HG03575 (cell line): ENCODE measurements around the gene CCDC40.
"Not testable (repeated sequence)": the region's sequence is repeated elsewhere in the genome, so short reads cannot be mapped to it uniquely, and the experiment has no call there.

ENCODE experiments used
- ATAC-seq: cut with Tn5 transposase; IDR thresholded peaks from one replicate; pipeline ENCODE4 v1.9.1; 2021; ENCODE audit not compliant: unreplicated experiment, insufficient number of reproducible peaks, low FRiP score; ENCODE audit errors: extremely low read depth

CCDC40 gene

DNA sequence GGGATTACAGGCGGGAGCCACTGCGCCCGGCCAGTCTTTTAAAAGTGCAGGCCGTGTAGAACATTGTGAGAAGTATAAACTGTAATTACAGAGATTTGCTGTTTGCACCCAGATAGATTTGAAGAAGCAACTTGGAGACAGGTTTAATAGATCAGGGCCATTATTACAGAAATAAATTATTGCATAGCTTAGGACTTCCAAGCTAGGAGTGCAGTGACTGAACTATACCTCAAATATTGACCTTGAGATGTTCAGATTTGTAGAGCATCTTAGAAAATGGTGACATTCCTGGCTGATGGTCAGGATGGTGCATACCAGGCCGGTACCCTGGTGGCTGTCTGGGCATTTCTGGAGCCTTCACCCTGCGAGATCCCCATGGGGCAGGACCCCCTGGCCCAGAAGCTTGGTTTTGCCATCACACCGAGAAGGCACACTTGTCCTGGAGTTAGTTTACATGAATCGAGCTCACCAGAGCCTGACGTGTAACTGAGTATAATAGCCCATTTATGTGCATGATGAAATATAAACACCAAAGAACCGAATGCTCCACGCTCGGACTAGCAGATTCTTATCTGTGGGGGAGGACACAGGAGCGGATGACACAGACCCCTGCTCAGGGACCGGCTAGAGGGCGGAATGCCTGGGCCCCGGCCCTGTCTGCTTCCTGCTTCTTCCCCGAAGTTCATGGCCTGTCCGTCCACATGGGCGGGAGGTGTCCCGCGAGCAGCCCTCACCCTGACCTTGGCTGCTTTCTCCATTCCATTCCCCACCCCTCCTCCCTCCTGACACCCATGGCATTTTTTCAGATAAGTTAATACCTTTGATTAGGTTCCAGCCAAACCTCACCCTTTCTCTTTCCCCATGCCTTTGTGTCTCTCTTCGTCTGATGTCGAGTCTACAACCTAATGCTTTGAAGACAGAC lies 32.1 kb downstream of the CCDC40 start:
- no peak for ATAC-seq

DNA sequence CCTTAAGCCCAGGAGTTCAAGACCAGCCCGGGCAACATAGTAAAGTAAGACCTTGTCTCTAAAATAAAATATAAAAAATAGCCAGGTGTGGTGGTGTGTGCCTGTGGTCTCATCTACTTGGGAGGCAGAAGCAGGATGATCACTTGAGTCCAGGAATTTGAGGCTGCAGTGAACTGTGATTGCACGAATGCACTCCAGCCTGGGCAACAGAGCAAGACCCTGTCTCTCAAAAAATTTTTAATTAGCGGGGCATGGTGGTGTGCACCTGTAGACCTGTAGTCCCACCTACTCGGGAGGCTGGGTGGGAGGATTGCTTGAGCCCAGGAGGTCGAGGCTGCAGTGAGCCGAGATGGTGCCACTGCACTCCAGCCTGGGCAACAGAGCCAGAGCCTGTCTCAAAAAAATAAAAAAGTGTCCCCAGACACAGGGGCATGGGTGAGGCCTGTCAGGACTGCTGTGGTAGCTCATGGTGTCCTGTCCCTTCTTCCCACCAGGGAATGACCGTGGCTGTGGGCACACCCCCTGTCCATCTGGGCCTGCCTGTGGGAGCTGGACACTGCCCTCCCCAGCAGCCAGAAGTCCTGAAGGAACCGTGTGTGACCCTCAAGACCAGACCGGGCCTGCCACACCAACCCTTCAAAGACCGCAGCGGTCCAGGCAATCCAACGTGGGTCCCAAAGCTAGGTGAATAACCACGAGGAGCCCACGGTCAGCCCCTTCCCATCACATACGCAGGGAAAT lies 34.1 kb downstream of the CCDC40 start:
- no peak for ATAC-seq

DNA sequence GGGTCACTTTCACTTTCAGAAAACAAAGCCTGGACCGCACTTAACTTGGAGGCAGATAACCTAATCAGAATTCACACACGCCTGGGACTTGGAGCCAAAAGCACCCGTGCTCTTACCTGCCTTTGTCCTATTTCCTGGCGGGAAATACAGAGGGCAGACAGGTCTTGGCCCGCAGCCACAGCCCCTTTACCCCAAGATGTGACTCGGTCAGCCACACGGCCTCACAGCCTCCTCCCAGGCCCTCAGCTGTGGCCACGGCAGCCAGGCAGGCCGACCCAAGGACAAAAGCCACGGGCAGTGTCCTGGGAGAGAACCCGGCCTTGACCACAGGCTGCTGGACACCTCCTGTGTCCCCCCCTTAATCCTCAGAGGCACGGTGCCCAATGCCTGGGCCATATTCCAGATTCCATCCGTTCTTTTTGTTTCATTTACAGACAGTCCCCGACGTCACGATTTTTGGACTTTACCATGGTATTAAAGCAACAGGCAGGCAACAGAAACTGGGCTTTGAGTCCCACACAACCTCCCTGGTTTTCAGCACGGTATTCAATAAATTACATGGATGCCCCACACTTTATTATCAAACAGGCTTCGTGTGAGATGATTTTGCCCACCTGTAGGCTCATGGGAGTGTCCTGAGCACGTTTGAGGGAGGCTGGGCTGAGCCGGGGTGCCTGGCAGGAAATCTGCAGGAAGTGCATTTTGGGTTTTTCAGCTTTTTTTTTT lies 34.8 kb downstream of the CCDC40 start:
- no peak for ATAC-seq

DNA sequence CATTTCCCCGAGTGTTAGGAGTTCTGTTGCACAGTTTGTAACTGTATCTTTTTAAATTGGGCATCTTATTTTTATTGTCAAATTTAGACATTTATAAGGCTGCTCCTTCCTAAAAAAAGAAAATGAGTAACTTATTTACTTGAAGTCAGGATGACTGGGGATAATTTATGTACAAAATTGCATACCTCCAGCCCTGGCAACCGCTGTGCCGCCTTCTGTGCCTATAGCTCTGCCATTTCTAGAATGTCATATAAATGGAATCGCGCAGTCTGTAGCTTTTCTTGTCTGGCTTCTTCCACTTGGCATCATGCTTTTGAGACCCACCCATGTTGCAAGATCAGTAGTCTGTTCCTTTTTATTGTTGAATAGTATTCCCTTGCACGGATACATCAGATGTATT lies 36.0 kb downstream of the CCDC40 start:
- ATAC-seq: no peak

DNA sequence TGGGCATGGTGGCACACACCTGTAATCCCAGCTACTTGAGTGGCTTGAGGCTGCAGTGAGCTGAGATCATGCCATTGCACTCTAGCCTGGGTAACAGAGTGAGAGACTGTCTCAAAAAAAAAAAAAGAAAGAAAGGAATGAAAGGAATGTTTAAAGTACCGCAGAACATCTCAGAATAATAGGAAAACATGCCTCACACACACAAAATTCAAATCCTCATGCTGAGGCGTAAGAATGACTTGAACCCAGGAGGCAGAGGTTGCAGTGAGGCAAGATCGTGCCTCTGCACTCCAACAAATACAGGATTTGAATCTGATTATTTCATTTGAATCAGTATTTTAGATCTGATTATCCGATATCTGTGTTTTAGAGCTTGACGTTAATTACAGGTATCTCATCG lies 43.6 kb downstream of the CCDC40 start:
- no peak for ATAC-seq

DNA sequence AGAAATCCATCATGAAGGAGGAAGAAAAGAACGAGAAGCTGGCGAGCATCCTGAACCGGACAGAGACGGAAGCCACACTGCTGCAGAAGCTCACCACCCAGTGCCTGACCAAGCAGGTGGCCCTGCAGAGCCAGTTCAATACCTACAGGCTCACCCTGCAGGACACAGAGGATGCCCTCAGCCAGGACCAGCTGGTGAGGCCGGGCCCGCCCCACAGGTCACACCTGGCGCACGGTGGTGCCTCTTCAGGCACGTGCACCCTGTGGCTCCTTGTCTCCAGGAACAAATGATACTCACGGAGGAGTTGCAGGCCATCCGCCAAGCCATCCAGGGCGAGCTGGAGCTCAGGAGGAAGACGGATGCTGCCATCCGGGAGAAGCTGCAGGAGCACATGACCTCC lies 45.2 kb downstream of the CCDC40 start:
- no peak for ATAC-seq

DNA sequence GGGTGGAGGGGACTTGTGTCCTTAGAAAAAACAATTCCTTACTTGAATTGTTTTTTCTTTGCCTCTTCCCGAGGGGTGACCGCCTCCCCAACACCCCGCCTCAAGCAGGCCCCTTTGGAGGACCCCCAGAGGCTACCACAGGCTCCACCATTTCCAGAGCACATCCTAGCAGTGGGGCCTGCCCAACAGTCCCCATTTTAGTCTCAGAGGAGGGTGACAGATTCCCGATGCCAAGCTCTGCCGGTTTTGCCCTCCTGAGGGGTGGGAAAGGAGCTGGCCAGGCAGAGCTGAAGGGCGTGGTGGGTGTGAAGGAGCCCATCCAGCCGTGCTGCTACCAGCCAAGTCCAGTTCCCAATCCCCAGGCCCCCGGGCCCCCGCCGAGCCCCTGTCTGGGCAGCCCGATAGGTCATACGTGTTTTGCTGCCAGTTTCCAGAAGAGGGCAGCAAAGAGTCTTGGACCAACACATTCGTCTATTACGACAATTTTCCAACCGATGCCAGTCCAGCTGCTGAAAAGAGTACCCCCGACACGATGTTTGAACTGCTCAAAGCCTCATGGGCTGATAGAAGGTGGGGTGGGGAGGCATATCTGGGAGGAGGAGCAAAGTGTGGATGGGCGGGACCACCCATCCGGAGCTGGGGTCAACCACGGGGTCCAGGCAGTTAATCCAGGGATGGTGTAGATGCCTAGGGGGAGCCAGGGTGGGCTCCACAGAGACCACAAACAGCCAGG lies 46.1 kb downstream of the CCDC40 start:
- no peak for ATAC-seq

DNA sequence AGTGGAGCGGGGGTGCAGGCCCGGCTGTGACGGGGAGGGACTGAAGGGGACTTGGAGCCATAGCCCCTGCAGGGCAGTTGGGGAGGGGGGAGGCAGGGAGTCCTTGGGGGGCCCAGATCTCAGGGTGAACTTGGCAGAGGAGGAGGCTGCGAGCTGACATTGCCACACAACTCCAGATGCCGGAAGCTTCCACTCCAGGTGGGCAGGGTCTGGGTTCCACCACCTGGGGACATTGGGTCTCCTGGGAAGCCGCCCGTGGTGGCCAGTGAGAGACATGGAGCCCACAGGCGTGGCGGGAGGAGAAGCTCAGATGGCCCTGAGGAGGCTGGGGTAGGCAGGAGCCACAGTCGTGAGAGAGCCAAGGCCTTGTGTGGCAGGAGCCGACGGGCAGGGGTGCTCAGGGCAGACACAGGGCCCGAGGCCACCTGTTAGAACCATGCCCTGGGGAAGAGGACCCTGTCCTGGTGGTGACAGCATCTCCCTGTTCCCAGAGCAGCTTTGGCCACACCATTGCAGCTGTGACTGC lies 46.8 kb downstream of the CCDC40 start:
- ATAC-seq: no peak

DNA sequence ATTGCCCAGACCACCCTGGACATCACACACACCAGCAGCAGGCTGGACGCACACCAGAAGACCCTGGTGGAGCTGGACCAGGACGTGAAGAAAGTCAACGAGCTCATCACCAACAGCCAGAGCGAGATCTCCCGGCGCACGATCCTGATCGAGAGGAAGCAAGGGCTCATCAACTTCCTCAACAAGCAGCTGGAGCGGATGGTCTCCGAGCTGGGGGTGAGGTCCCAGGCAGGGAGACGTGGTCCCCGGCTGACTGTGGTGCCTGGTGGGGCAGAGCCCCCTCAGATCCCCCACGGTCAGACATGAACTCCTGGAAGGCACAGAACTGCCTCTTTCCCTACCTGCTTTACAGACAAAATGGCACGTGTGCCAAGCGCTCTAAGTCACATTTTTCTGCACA lies 48.3 kb downstream of the CCDC40 start:
- no peak for ATAC-seq

DNA sequence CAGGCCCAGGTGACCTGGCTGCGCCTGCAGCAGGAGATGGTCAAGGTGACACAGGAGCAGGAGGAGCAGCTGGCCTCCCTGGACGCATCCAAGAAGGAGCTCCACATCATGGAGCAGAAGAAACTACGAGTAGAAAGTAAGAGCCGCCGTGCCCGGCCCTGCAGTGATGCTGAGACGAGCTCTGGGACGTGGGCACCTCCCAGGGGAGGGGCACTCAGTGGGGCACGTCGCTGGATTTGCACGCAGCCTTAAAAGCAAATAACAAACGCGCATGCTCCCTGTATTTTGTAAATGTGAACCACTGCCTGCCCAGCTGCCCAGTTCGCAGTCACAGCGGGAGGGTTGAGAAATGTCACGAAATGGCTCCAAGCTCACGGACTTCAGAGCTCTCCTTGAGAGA lies 49.6 kb downstream of the CCDC40 start:
- no peak for ATAC-seq

DNA sequence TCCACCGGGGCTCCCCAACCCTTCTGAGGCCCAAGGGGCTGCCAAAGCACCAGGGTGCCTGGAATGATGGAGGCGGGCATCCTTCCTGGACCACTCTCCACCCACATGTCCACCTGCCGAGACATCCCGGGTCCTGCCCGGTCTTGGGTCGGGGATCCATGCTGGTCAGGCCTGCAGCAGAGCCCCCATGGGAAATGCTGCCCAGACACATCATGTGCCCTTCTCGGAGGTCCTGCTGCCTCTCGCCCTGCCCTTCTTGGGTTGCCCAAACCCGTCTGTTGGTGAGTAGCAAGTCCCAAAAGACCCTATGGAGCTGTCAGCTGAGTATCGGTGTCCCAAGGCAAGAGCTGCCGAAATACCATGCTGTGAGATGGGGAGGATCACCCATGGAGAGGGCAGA lies 50.2 kb downstream of the CCDC40 start:
- ATAC-seq: no peak

DNA sequence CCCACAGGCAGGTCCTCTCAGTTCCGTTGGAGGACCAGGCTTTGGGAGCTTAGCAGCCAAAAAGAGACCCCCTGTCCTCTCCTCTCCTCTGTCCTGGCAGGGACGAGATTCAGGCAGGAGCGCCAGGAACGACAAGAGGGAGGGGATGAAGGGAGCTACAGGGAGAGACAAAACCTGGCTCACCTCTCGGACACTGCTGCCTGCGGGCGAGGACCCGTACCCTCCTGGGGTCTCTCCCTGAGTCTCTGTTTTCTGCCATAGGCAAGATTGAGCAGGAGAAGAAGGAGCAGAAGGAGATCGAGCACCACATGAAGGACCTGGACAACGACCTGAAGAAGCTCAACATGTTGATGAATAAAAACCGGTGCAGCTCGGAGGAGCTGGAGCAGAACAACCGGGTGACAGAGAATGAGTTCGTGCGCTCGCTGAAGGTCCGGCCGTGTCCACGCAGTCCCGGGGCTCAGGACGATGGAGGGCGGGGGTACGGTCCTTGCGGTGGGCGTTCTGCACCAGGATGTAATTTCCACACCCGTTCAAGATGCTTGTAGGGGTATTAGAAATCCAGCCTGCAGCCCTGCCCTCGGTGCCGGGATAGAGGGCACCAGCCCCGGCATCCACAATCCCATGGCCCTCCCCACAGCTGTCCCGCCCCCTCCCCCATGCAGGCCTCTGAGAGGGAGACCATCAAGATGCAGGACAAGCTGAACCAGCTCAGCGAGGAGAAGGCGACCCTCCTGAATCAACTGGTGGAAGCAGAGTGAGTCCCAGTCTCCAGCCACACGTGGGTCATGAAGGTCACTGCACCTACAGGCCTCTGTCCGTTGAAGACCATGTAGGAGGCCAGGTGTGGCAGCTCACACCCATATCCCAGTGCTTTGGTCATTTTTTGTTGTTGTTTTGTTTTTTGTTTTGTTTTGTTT lies 51.2 kb downstream of the CCDC40 start:
- ATAC-seq: no peak

DNA sequence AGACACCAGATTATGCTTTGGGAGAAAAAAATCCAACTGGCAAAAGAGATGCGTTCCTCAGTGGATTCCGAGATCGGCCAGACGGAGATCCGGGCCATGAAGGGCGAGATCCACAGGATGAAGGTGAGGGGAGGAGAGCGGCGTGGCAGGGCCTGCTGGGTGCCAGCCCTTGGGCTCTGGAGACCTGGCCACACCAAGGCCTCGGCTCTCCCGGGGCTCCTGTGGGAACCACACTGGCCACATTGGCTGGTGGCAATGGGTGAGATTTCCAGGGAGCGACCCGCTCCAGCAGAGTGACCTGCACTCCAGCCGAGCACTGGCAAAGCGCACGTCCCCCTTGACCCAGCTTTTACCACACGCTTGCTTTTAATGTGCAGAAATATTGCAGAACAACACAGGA lies 53.3 kb downstream of the CCDC40 start:
- no peak for ATAC-seq

DNA sequence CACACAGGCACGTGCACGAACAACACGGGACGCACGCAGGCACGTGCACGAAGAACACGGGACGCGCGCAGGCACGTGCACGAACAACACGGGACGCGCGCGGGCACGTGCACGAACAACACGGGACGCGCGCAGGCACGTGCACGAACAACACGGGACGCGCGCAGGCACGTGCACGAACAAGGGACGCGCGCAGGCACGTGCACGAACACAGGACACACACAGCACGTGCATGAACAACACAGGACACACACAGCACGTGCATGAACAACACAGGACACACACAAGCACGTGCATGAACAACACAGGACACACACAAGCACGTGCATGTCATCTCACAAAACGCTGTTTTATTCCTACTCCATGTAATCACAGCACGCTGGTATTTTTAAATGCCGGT lies 53.7 kb downstream of the CCDC40 start:
- not testable (repeated sequence) for ATAC-seq

DNA sequence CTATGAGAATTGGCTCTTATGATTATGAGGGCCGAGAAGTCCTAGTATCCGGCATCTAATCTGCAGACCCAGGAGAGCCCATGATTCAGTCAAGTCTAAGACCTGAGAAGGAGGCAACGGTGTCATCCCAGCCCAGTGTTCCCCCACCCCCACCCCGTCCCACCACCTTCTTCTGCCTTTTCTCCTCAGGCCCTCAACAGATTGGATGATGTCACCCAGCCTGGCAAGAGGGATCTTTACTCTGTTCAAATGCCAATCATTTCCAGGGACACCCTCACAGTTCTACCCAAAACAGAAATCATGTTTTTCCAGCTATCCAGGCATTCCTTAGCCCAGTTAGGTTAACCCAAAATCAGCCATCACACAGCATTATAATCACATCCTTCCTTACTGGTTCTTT lies 54.9 kb downstream of the CCDC40 start:
- ATAC-seq: no peak

DNA sequence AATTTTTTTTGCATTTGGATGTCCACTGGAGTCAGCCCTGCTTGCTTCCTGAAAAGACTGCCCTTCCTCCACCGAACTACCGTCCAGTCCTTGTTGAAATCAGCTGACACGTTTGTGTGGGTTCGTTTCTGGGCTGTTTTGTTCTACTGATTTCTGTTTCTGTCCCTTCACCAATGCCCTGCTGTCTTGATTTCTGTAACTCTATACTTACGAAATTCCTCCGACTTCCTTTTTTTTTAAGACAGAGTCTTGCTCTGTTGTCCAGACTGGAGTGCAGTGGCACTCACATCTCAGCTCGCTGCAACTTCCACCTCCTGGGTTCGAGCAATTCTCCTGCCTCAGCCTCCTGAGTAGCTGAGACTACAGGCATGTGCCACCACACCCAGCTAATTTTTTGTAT lies 56.5 kb downstream of the CCDC40 start:
- ATAC-seq: no peak

DNA sequence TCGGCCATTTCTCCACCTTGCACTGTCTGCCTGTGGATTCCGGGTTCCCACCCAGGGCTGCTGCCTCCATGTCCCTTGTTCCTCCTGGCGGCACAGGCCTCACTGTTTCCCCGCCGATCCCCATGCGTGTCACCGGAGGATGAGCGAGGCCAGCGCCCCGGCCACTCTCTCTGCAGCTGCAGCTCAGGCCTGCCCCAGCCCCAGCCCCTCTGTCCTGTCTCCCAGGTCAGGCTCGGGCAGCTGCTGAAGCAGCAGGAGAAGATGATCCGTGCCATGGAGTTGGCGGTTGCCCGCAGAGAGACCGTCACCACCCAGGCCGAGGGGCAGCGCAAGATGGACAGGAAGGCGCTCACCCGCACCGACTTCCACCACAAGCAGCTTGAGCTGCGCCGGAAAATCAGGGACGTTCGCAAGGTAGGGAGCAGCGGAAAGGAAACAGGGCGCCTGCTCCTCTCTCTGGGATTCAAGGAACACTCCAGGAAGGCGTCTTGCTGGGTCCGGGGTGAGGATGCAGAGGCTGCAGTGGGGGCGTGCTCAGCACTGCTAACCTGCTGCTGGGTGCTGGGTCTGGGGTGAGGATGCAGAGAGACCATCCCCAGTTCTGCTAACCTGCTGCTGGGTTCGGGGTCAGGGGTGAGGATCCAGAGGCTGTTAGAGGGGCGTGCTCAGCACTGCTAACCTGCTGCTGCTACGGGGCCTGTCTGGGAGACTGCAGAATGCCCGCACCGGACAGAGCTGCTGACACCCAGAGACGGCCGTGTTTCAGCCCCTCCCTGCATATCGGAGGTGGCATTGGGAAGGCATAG lies 58.8 kb downstream of the CCDC40 start:
- ATAC-seq: no peak
